ENCODE measurements around the gene GNAT2. TPM values are rescaled to one million over a fixed set of nuclear protein-coding genes. Genes with fewer than 3 reads are reported as not detected.

Gene GNAT2
- total and polyA plus RNA-seq, 10 of the 15 experiments (the other 5 are each of a cell fraction or from before 2014, with no cell fraction given): 0.08 to 1.3 (median 0.41) TPM

DNA sequence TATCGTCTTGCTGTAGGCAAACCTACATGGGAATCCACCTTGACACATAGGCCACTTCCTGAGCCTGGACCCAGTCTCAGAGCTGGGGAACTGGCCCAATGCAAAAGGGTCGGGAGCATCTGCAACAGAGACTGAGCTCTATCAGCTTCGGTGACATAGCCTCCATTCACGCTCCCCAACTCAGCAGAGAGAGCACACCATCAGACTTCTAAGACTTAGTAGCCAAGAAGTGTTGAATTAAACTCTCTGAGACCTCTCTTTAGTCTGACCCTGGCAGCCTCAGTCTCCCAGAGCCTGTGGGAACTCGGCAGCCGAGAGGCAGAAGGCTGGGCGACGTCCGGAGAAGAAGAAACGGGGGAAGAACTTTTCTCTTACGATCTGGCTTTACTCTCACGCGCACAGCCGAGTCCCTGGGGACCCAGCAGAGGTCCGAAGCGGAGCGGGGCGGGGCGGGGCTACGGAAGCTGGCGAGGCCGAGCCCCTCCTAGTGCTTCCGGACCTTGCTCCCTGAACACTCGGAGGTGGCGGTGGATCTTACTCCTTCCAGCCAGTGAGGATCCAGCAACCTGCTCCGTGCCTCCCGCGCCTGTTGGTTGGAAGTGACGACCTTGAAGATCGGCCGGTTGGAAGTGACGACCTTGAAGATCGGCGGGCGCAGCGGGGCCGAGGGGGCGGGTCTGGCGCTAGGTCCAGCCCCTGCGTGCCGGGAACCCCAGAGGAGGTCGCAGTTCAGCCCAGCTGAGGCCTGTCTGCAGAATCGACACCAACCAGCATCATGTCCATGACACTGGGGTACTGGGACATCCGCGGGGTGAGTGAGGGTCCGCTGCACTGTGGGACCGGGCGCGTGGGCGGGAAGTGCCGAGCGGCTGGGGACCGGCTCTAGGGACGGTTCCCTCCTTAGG lies 36.5 kb upstream of the GNAT2 start, which contains the start of gene GSTM4:
GSTM4 (plus strand) TSS at position 485 of the 905 bp plus-strand sequence; CDS start at position 776, 291 bp downstream.
- TSS peak; percentile 85 for BruUV-seq (replicated peaks)
- ChIA-PET CTCF (interaction anchor here (0.9 to 10.8 kb wide), 7 partner anchors 16 to 328 kb away, joined by 3 to 299 read pairs (median 6); partner anchors contain the start of genes AHCYL1 and GSTM1), SMC1A (ENCODE audit: uncharacterized antibody, unreplicated experiment) (interaction anchor here (0.6 to 3.4 kb wide), 3 partner anchors 15 to 121 kb away, joined by 4 to 13 read pairs (median 6); partner anchors contain the start of gene GPR61), RAD21 (ENCODE audit: unreplicated experiment) (interaction anchor here (0.7 to 2.6 kb wide), 6 partner anchors 16 to 328 kb away, joined by 3 to 9 read pairs (median 4); partner anchors contain the start of gene AHCYL1), POLR2A (interaction anchor here (0.6 to 1.3 kb wide), 3 partner anchors 16 to 398 kb away, joined by 4 to 13 read pairs (median 9); partner anchors contain the start of gene GNAI3)
- DNase-seq (ENCODE audit: low read depth, low spot score): peak; percentile 47
- Histone ChIP-seq H3K4me1 (ENCODE audit: control insufficient read depth, insufficient read depth, low read length) (0 out of 2 replicates have a peak, but pooled peaks cover 4% of the 10 kb centered on the region), H3K27me3 (replicated peaks in 1 of 2; ENCODE audit: control insufficient read depth in 2 of 2, insufficient read depth in 2 of 2, low read length in 1 of 2) (no peaks in the 10 kb centered on the region), H3K27ac (ENCODE audit: control insufficient read depth, insufficient read depth) (peak within 1 kb of the TSS; percentile 60), H2AFZ (ENCODE audit: control insufficient read depth, low read depth, low read length) (peak within 1 kb of the TSS; percentile 89), H3K4me2 (ENCODE audit: control insufficient read depth, insufficient read depth) (peak within 1 kb of the TSS; percentile 94), H3K4me3 (peak within 1 kb of the TSS; percentile 75), H3K9me3 (replicated peaks; ENCODE audit: control insufficient read depth, insufficient read depth, low read length) (no peaks in the 10 kb centered on the region), H3K9ac (ENCODE audit: control insufficient read depth, insufficient read depth, low read length) (peak within 1 kb of the TSS; percentile 60), H3K79me2 (ENCODE audit: control insufficient read depth, insufficient read depth, low read length) (no peaks in the 10 kb centered on the region; the same call in 1 of the 2 replicates), H3K36me3 (ENCODE audit: control insufficient read depth in 2 of 2, insufficient read depth in 2 of 2, low read length in 1 of 2) (no peaks in the 10 kb centered on the region; a peak in 1 of 4 replicates), H4K20me1 (ENCODE audit: control insufficient read depth, insufficient read depth) (no peaks in the 10 kb centered on the region)
- intact Hi-C loops (cut with micrococcal nuclease; ENCODE audit: unreplicated experiment): loop anchor here (5.0 kb wide), 1 partner anchor 326 kb away; the partner anchor contains the start of gene AHCYL1
- WGBS (ENCODE audit: insufficient coverage, insufficient replicate concordance, low lambda C conversion rate, missing lambda C conversion rate): 2% methylated on average over 54 of the region's 54 CpGs
- in situ Hi-C loops (cut with MboI): no loop called here
- ATAC-seq: peak; percentile 95
- FAIRE-seq: peak; percentile 93
- TF ChIP-seq, protein P1, sequence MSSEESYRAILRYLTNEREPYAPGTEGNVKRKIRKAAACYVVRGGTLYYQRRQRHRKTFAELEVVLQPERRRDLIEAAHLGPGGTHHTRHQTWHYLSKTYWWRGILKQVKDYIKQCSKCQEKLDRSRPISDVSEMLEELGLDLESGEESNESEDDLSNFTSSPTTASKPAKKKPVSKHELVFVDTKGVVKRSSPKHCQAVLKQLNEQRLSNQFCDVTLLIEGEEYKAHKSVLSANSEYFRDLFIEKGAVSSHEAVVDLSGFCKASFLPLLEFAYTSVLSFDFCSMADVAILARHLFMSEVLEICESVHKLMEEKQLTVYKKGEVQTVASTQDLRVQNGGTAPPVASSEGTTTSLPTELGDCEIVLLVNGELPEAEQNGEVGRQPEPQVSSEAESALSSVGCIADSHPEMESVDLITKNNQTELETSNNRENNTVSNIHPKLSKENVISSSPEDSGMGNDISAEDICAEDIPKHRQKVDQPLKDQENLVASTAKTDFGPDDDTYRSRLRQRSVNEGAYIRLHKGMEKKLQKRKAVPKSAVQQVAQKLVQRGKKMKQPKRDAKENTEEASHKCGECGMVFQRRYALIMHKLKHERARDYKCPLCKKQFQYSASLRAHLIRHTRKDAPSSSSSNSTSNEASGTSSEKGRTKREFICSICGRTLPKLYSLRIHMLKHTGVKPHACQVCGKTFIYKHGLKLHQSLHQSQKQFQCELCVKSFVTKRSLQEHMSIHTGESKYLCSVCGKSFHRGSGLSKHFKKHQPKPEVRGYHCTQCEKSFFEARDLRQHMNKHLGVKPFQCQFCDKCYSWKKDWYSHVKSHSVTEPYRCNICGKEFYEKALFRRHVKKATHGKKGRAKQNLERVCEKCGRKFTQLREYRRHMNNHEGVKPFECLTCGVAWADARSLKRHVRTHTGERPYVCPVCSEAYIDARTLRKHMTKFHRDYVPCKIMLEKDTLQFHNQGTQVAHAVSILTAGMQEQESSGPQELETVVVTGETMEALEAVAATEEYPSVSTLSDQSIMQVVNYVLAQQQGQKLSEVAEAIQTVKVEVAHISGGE (CRISPR knock-in tag; IDR thresholded peaks at IDR 0.05): no peak
- TF ChIP-seq POU2F2 (IDR thresholded peaks at IDR 0.05; ENCODE audit: borderline replicate concordance, low read depth, low read length) (no peak), MEF2A (IDR thresholded peaks at IDR 0.05; ENCODE audit: insufficient read depth, low read depth, low read length) (no peak), IKZF1 (conservative IDR thresholded peaks at IDR 0.05) (peak; percentile 78), POLR2A (IDR thresholded peaks at IDR 0.05; ENCODE audit: low read depth, low read length) (peak; percentile 77), POLR2AphosphoS5 (IDR thresholded peaks at IDR 0.05; ENCODE audit: low read length) (peak; percentile 61), SUZ12 (IDR thresholded peaks at IDR 0.05; ENCODE audit: unreplicated experiment) (no peak), JUNB (IDR thresholded peaks at IDR 0.05) (no peak), RCOR1 (conservative IDR thresholded peaks at IDR 0.05; ENCODE audit: low read depth, low read length) (no peak), CBFB (IDR thresholded peaks at IDR 0.05; ENCODE audit: low read depth) (no peak; the same call in 1 of the 2 replicates), ATF7 (IDR thresholded peaks at IDR 0.05; ENCODE audit: low read depth) (0 out of 2 replicates have a peak, but pooled peaks have one; percentile 12), NFXL1 (IDR thresholded peaks at IDR 0.05; ENCODE audit: borderline replicate concordance) (no peak), RUNX3 (IDR thresholded peaks at IDR 0.05; ENCODE audit: low read length) (no peak), NFYA (IDR thresholded peaks at IDR 0.05; ENCODE audit: borderline replicate concordance, low read depth, low read length) (no peak), MYB (IDR thresholded peaks at IDR 0.05; ENCODE audit: borderline replicate concordance, low read depth, low read length) (no peak), SREBF2 (IDR thresholded peaks at IDR 0.05; ENCODE audit: low read length) (no peak)
- TF ChIP-seq, protein P2, sequence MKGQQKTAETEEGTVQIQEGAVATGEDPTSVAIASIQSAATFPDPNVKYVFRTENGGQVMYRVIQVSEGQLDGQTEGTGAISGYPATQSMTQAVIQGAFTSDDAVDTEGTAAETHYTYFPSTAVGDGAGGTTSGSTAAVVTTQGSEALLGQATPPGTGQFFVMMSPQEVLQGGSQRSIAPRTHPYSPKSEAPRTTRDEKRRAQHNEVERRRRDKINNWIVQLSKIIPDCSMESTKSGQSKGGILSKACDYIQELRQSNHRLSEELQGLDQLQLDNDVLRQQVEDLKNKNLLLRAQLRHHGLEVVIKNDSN (IDR thresholded peaks at IDR 0.05; ENCODE audit: borderline replicate concordance, extremely low read length, insufficient read depth, low read depth, low read length): no peak
- TF ChIP-seq, protein P3, sequence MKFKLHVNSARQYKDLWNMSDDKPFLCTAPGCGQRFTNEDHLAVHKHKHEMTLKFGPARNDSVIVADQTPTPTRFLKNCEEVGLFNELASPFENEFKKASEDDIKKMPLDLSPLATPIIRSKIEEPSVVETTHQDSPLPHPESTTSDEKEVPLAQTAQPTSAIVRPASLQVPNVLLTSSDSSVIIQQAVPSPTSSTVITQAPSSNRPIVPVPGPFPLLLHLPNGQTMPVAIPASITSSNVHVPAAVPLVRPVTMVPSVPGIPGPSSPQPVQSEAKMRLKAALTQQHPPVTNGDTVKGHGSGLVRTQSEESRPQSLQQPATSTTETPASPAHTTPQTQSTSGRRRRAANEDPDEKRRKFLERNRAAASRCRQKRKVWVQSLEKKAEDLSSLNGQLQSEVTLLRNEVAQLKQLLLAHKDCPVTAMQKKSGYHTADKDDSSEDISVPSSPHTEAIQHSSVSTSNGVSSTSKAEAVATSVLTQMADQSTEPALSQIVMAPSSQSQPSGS (IDR thresholded peaks at IDR 0.05; ENCODE audit: low read length): no peak

Measured in GM12878 (cell line).